GM21825 (cell line): Measurements from ENCODE around the gene CXCL12.

Experiments used
- ATAC-seq: cut with Tn5 transposase; IDR thresholded peaks from one replicate; pipeline ENCODE4 v1.9.1; 2021; ENCODE audit warnings: mild to moderate bottlenecking, moderate library complexity; ENCODE audit not compliant: unreplicated experiment

Gene CXCL12

GRCh38 chr10:44400541-44400940, 15.6 kb upstream of the CXCL12 start:
- no peak for ATAC-seq

DNA sequence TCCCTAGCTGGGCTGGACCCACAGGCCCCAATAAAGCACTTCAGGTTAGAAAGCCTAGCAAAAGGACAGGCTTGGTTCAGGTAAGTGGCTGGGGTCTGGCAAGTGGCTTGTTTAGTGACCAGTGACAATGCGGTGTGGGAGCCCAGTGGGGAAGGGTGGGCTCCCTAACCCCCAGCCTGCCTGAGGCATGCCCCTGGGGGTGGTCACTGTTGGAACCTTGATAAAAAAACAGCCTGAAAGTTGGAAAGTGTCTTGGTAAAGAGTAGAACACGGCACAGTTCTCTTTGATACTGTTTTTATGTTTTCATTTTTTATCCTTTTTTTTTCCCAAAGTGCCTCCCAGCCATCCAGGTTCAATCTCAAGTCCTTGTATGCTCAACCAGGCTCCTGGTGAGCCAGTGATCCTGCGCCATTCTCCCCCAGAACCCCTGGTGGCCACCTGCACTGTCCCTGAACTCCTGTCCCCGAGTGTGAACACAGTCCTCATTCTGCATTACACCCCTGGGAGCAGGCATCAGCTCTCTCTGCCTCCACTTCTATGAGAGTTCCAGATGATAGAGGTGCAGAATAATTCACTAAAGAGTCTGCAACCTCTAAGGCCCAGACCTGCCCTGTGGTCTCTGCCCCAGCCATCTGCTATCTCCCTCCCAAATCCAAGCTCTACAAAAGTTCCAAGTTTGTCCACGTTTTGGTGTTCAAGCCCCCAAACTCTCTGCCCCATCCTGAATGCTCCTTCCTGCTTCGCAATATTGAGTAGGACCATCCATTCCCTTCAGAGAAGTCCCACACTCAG, 15.0 kb upstream of the CXCL12 start:
- no peak for ATAC-seq

GRCh38 chr10:44398747-44399658, 14.1 kb upstream of the CXCL12 start:
- no peak for ATAC-seq

- ATAC-seq = no peak
Observed at GRCh38 chr10:44398271-44398670, 13.4 kb upstream of the CXCL12 start.

GRCh38 chr10:44397476-44398225, 12.8 kb upstream of the CXCL12 start:
- ATAC-seq = no peak

DNA sequence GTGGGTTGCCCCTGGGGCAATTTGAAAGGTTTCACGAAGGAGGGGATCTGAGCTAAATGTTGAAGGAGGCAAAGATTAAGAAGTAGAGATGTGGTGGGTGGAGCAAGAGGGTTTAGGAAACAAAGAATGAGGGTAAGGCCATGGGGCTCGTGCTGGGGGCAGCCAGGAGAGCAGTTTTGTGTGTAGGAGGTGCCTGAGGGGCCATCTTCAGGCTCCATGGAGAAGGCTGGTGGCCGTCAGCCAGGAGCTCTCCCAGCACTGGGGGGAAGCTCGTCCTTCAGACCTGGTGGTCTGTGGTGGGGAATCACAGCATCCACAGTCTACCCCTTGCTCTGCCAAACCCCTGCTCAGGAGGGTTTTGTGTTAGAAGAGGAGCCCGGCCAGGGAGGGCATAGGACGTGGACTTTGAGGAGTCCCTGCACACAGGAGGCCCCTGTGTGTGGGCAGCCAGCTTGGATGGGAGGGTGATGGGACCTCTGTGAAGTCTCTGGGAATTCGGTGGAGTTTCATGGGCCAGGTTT, 11.8 kb upstream of the CXCL12 start:
- ATAC-seq = no peak

DNA sequence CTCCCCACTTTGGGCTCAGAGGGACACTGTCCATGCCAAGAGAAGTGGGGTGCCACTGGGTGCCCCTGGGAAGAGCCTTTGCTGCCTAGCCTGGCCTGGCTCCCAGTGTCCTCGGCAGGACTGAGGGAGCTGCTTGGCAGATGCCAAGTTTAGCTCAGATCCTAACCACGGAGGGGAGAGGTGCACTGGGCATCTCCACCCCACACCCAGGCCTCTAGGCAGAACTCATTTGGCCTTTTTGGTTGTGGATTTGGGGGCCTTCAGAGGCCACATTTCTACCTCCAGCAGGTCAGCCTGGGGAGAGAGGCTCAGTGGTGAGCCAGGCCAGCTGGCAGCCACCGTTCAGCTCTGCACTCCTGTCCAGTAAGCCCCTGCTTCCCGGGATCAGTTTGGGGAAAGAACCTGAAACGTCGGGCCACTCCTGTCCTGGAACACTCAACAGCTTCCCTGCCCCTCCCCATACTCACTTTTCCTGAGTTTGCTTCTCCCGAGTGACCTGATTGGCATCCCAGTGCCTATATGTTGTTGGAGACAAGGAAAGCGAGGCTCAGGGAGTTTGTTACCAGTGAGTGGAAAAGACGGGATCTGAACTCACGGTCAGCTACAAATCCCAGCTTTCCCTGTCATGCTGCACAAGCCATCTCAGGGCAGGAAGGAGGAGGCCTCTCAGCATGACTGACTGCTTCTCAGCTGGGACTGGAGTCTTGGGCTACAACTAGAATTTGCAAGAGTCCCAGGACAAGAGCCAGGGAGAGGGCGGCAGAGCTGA, 11.2 kb upstream of the CXCL12 start:
- ATAC-seq = no peak

DNA sequence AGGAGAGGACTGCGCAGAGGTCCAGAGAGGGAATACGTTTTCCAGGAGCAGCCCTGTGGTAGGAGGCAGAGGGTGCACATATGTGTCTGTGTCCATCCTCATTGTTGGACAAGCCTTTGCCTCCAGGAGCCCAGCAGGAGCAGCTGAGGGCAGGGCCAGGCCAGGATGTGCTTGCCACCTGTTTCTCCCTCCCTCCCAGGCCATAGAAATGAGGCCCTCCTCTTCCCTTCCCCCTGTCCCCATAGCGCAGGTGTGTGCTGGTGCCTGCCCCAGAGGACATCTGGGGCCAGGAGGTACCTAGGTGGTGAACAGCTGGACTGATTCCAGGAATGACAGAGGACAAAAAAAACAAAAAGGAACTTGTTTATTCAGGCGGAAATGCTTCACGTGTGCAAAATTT, 10.5 kb upstream of the CXCL12 start:
- ATAC-seq = no peak

GRCh38 chr10:44394696-44395381, 9.9 kb upstream of the CXCL12 start:
- no peak for ATAC-seq

- ATAC-seq = no peak
Observed at GRCh38 chr10:44393834-44394547, 9.1 kb upstream of the CXCL12 start.

DNA sequence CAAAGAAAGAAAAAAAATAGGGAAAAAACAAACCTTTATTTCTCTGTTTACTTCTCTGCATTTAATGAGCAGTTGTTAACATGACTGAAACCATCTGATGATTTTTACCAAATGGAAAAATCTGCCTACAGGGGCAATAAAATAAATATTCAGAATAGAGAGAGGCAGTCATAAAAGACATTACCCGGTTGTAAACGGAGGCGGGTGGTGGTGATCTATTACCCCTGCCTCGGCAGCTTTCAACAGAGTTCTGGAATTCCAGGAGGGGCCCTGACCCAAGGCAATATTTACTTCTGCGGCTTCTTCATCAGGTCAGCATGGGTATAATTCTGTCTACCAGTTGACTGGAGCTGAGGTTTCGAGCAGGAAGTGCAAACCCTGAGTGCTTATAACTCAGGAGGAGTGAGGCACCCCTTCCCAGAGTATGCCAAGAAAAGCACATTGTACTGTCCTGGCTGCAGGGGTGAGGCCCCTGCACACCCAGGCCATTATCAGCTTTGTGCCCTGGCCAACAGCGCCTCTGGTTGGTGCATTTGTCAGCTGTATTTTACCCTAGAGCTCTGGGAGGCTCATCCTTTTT, 8.2 kb upstream of the CXCL12 start:
- ATAC-seq = no peak

DNA sequence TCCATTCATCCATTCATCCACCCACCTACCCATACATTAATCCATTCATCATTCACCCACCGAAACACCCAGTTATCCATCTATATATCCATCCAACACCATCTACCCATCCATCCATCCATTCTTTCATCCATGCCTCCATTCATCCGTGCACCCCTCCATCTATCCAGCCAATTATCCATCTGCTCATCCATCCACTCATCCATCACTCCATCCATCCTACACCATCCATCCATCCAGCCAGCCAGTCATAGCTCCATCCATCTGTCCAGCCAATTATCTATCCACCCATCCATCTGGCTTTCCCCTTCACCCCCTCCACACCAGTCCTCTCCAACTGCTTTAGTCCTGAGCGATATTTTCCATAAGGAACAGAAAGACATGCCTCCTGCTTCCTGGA, 7.5 kb upstream of the CXCL12 start:
- no peak for ATAC-seq

DNA sequence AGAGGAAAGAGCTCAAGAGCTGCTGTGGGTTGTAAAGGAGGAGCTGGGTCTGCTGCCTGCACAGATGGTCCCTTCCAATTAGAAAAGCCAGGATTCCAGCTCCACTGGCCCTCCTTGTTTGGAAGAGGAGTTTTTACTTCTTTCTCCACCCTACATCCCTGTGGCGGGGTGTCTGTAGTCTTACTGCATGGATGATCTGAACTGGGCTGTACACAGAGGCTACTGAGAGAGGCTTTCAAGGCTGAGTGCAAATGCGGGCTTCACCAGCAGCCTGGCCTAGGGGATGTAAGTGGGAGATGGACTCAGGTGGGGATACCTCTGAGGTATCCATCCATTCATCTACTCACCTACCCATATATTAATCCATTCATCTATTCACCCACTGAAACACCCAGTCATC, 7.1 kb upstream of the CXCL12 start:
- ATAC-seq = no peak

DNA sequence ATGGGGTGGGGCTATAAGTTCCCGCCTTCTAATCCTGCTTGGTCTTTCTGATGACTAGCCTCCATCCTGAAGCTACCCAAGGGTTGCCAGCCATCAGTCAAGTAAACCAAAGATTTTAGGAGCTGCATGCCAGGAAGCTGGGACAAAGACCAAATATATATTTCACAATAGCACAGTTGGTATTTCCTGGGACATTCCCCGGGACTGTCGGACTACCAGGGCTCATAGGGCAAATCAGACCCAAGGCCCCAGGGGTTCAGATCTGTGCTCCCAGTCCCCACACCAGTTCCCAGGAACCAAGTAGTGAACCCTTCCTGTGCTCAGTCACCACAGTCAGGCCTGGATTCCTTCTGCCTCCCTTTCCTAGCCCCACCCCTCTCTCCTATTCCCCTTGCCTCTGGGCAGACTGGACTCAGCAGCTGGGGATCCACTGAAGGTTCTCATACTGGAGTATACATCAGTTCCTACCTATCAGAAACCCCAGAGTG, 5.7 kb upstream of the CXCL12 start:
- no peak for ATAC-seq

DNA sequence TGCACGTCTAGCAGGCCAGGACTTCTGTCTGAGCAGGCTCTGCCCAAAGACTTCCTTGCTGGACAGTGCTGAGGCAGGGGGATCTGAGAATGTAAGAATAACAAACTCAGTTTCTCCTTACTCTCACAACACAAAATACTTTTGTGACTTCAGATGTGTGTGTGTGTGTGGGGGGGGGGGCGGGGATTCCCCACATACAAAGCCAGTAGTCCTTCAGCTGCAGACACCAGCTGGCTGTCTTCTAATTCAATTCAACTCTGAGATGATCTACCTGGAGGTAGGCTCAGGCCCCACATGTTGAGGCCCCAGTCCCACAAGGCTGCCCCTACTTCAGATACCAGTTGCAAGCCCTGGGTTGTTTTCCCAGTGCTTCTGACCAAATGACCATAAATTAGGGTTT, 4.7 kb upstream of the CXCL12 start:
- ATAC-seq = no peak

GRCh38 chr10:44389150-44389549, 4.3 kb upstream of the CXCL12 start:
- no peak for ATAC-seq

- no peak for ATAC-seq
Observed at GRCh38 chr10:44388641-44389040, 3.7 kb upstream of the CXCL12 start.

- no peak for ATAC-seq
Observed at GRCh38 chr10:44387853-44388251, 3.0 kb upstream of the CXCL12 start.
